SJSA1 (cell line): ENCODE data around the gene BTBD8. TPM values are rescaled to one million over a fixed set of nuclear protein-coding genes. Genes with fewer than 3 reads are reported as not detected.

ENCODE experiments used
- DNase-seq, 2 experiments: peaks; one replicate each; pipeline ENCODE4 v3.0.0-alpha.2; 2015 to 2020; ENCODE audit warnings: low spot score in 2 of 2, low read depth in 1 of 2
- H3K27ac ChIP-seq: fragments of 250-450 bp; sonication (Bioruptor Pico); 2 replicates; pipeline ENCODE4 v1.5.1; 2020; ENCODE audit warnings: mild to moderate bottlenecking, moderate library complexity
- H3K27me3 ChIP-seq: fragments of 250-450 bp; sonication (Bioruptor Pico); replicated peaks from 2 replicates; pipeline ENCODE4 v1.5.1; 2020; ENCODE audit warnings: mild to moderate bottlenecking, moderate library complexity
- H3K36me3 ChIP-seq: fragments of 250-450 bp; sonication (Bioruptor Pico); 2 replicates; pipeline ENCODE4 v1.5.1; 2020; ENCODE audit warnings: mild to moderate bottlenecking
- H3K4me1 ChIP-seq: fragments of 250-450 bp; sonication (Bioruptor Pico); replicated peaks from 2 replicates; pipeline ENCODE4 v1.6.1; 2021; ENCODE audit warnings: mild to moderate bottlenecking
- H3K4me3 ChIP-seq: fragments of 250-450 bp; sonication (Bioruptor Pico); 2 replicates; pipeline ENCODE4 v1.5.1; 2020; ENCODE audit warnings: mild to moderate bottlenecking
- H3K9me3 ChIP-seq: fragments of 250-450 bp; sonication (Bioruptor Pico); replicated peaks from 2 replicates; pipeline ENCODE4 v1.5.1; 2020; ENCODE audit warnings: mild to moderate bottlenecking
- total RNA-seq: library from RNA; depleted of rRNA; stranded (reverse); fragments of >200 nt; shearing (Covaris generic); gene quantifications from 2 replicates; pipeline ENCODE4 v1.2.3, GENCODE V29; 2014

The BTBD8 gene
- total RNA-seq, 1 experiment from 2014 or later: 1.1 TPM

DNA sequence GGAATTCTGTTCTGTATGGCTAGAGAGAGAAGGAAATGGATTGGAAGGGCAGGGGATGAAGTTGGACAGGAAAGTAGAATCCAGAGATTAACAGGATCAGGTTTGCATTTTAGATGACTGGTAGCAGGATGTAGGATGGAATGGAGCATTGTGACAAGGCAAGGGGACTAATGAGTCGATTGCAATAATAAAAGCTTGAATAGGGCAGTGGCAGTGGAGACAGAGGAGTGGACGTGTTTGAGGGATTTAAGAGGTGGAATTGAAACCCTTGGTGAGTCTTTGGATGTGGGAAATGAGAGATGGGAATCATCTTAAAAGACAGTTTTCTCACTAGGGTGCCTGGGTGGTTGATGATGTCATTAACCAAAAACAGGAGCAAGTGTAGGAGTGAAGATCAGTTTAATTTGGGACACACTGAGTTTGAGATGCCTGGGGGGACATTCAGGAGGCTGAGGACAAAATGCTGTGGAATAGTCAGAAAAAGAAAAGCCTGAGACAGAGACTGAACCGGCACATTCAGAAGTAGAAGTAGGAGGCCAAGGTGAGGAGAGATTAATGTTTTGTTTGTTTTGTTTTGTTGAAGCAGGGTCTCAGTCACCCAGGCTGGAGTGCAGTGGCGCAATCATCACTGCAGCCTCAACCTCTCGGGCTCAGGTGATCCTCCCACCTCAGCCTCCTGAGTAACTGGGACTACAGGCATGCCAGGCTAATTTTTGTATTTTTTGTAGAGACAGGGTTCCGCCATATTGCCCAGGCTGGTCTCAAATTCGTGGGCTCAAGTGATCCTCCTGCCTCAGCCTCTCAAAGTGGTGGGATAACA lies 108.5 kb downstream of the BTBD8 start:
- Histone ChIP-seq H3K27ac (no peak overlapping the region), H3K4me1 (peaks cover 7% of the 10 kb centered on the region), H3K9me3 (no peaks in the 10 kb centered on the region), H3K27me3 (no peaks in the 10 kb centered on the region), H3K36me3 (no peaks in the 10 kb centered on the region), H3K4me3 (no peak overlapping the region)
- no peak for DNase-seq

DNA sequence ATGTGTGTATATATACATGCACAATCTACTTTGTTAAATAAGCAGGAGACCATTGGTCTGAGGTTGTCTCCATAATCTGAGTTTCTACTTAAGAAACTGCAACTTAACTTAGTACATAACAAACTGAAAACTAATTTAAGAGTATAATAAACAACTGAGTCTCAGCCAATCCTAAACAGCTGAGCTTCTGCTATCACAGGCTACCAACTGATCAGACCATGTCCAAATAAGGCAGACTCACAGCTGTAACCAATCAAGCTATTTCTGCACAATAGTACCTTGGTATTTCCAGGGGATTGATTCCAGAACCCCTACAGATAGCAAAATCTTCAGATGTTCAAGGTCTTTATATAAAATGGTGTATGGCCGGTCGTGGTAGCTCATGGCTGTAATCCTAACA lies 111.6 kb downstream of the BTBD8 start:
- DNase-seq: no peak
- H3K27ac ChIP-seq: no peak overlapping the region
- no peaks in the 10 kb centered on the region for H3K36me3 ChIP-seq
- H3K4me1 ChIP-seq: no peaks in the 10 kb centered on the region
- no peak overlapping the region for H3K4me3 ChIP-seq
- H3K27me3 ChIP-seq: no peaks in the 10 kb centered on the region
- H3K9me3 ChIP-seq: no peaks in the 10 kb centered on the region

DNA sequence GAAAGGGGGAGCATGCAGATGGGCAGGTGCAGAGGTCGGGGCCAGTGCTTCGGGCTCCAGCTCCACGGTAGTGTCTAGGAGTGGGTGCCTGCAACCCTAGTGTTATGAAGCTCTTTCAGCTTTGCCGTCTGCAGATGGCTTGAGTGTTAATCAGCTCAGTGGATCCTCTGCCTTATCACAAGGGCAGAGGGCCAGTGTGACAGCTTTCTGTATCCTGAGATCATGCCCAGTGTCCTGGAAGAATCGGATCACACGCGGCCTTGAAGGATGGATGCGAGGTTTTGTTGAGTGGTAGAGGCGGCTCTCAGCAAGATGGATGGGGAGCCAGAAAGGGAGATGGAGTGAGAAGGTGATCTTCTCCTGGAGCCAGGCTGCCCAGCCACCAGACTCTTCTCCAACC lies 112.1 kb downstream of the BTBD8 start:
- H3K4me3 ChIP-seq: no peak overlapping the region
- no peaks in the 10 kb centered on the region for H3K9me3 ChIP-seq
- H3K27me3 ChIP-seq: no peaks in the 10 kb centered on the region
- H3K36me3 ChIP-seq: no peaks in the 10 kb centered on the region
- H3K4me1 ChIP-seq: no peaks in the 10 kb centered on the region
- H3K27ac ChIP-seq: no peak overlapping the region
- no peak for DNase-seq

DNA sequence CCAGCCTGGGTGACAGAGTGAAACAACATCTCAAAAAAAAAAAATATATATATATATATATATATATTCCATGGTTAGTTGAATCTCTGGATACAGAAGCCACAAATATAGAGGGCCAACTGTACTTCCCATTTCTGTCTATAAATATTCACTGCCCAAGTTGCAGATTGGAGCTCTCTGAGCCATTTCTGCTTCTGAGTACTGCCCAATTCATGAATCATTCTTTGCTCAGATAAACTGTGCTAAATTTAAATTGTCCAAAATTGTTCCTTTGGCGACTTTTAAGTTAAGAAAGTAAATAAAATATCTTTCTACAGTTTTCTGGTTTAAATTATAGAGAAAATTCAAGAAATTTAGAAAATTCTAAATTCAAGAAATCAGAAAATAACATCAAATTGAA lies 114.4 kb downstream of the BTBD8 start:
- H3K27ac ChIP-seq: no peak overlapping the region
- DNase-seq: no peak
- no peaks in the 10 kb centered on the region for H3K36me3 ChIP-seq
- no peaks in the 10 kb centered on the region for H3K9me3 ChIP-seq
- H3K4me3 ChIP-seq: no peak overlapping the region
- no peaks in the 10 kb centered on the region for H3K27me3 ChIP-seq
- no peaks in the 10 kb centered on the region for H3K4me1 ChIP-seq

DNA sequence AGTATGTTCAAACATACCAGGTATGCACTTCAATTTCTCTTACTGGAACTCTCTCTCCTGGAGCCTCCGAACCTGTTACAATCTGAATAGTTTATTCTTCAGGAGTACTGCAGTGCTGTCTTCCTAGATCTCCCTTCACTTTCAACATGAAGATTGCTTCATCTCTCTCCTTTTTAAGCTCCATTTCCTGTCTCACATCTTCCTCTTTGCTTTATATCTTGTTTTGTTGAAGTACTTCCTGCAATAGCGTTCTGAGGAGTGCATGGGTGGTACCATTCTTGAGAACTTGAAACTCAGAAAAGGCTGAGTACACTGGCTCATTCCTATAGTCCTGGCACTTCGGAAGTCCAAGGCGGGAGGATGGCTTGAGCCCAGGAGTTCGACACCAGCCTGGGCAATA lies 121.8 kb downstream of the BTBD8 start:
- no peaks in the 10 kb centered on the region for H3K27me3 ChIP-seq
- no peaks in the 10 kb centered on the region for H3K4me1 ChIP-seq
- no peak for DNase-seq
- H3K9me3 ChIP-seq: no peaks in the 10 kb centered on the region
- H3K27ac ChIP-seq: no peak overlapping the region
- H3K36me3 ChIP-seq: no peaks in the 10 kb centered on the region
- no peak overlapping the region for H3K4me3 ChIP-seq

DNA sequence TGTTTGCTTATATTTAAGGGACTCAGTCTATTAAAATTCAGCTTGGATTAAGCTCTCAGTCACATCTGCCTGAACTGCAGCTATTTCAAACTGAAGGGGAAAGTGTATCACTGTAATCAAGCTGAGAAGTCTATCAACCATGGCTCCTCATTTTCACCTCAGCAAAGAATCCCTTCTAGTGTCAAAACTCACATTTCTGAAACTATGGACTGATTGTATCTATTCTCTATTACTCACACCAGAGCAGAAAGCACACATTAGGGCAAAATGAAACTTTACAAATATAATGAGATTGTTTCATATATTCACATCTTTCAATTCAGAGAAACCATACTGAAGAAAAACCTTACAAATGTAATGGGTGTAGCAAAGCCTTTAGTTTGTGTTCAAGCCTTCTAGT lies 123.0 kb downstream of the BTBD8 start:
- no peaks in the 10 kb centered on the region for H3K9me3 ChIP-seq
- no peak overlapping the region for H3K4me3 ChIP-seq

DNA sequence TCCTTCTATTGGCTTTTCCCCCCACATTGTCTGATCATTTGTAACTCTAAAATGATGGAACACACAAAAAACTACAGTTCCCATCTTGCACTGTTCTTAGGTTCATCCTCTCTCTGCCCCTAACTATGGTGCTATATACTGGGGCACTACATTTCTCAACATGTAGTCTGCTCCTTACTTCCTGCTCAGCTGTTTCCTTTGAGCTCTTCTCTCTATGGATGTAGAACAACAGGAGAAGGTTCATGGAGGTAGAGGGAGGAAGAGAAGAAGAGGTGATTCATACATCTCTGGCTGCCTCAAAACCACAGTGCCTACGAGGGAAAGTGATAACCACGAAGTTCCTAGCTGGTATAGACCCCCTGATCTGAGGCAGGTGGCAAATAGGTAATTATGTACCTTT lies 130.6 kb downstream of the BTBD8 start:
- no peak overlapping the region for H3K4me3 ChIP-seq
- no peaks in the 10 kb centered on the region for H3K36me3 ChIP-seq
- no peaks in the 10 kb centered on the region for H3K9me3 ChIP-seq
- no peaks in the 10 kb centered on the region for H3K4me1 ChIP-seq
- no peak overlapping the region for H3K27ac ChIP-seq
- DNase-seq: no peak
- no peaks in the 10 kb centered on the region for H3K27me3 ChIP-seq

More for the DNA sequence above, 123.0 kb downstream of the BTBD8 start:
- Histone ChIP-seq H3K27ac (no peak overlapping the region), H3K27me3 (no peaks in the 10 kb centered on the region), H3K4me1 (no peaks in the 10 kb centered on the region), H3K36me3 (no peaks in the 10 kb centered on the region)
- no peak for DNase-seq

DNA sequence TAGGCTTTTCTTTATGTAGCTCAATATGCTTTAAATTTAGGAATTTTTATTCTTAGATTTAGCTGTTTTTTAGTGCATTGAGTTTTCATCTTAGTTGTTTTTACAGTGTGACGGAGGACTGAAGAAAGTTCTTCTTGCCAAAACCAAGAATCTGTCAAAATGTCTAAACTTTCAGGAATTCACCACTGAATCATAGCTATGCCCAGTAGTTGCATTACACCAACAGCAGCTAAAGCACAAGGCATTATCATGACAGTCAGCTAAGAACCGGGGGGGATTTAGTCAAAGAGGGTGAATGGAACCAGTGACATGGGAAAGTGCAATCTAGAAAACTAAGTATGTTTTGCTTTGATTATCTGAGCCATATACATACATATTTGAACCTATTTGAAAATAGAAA lies 131.0 kb downstream of the BTBD8 start:
- Histone ChIP-seq H3K4me1 (no peaks in the 10 kb centered on the region), H3K27ac (no peak overlapping the region), H3K36me3 (no peaks in the 10 kb centered on the region), H3K27me3 (no peaks in the 10 kb centered on the region), H3K9me3 (no peaks in the 10 kb centered on the region), H3K4me3 (no peak overlapping the region)
- no peak for DNase-seq

DNA sequence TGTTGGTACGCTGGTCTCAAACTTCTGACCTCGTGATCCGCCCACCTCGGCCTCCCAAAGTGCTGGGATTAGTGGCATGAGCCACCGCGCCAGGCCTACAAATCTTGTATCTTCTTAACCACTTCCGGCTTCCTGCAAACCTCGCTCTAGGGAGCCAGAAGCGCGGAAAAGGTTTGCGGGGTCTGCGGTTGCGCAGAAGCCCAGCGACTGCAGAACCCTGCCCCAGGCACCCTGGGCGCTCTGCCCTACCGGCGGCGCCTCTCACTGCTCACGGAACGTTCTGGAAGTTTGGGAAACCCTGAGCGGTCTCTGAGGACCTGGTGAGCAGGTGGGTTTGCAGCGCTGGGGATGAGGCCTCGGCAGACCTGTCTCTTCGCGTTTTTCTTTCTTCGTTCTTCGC lies 137.6 kb downstream of the BTBD8 start, which contains the start of gene C1orf146:
Gene C1orf146 (plus strand): TSS at position 195 of the 400 bp plus-strand sequence. CDS start 13,506 bp downstream, outside the sequence.
- Histone ChIP-seq H3K36me3 (no peaks in the 10 kb centered on the region), H3K4me3 (no peak within 1 kb of the TSS), H3K27me3 (0 out of 2 replicates have a peak, but pooled peaks cover 11% of the 10 kb centered on the region), H3K27ac (no peak within 1 kb of the TSS), H3K9me3 (no peaks in the 10 kb centered on the region), H3K4me1 (no peaks in the 10 kb centered on the region)
- no peak for DNase-seq

DNA sequence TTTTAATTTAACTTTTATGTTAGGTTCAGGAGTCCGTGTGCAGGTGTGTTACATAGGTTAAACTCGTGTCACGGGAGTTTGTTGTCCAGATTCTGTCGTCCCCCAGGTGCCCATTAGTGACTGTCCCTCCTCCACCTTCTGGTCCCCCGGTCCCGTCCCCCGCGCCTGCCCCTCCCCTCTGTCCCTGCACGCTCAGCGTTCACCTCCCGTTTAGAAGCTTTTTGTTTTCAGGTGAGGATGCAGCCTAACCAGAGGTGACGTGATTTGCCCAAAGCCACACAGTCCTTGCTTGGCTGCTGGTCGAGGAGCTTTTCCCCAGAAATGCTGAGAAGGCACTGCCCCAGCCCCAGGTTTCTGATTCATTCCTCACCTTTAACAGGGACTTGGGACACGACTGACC lies 138.4 kb downstream of the BTBD8 start:
- DNase-seq: no peak
- Histone ChIP-seq H3K9me3 (no peaks in the 10 kb centered on the region), H3K4me1 (no peaks in the 10 kb centered on the region), H3K27ac (no peak overlapping the region), H3K4me3 (no peak overlapping the region), H3K36me3 (no peaks in the 10 kb centered on the region), H3K27me3 (0 out of 2 replicates have a peak, but pooled peaks cover 11% of the 10 kb centered on the region)

DNA sequence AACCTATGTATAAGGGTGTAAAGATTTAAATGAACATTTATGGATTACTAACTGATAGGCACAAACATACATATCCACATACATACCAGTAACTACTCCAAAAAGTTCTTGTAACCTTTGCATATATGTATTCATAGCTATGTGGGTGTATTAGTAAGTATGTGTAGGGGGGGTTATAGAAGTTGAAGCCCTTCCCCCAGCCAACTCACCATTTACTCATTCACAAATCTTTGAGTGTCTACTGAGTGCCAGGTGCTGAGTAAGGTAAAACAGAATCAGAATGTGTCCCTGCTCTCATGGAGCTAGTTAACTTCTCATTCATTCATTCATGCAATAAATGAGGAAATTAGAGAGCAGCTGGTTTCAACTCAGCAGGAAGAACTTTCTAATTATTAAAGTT lies 138.9 kb downstream of the BTBD8 start:
- Histone ChIP-seq H3K4me3 (no peak overlapping the region), H3K36me3 (no peaks in the 10 kb centered on the region), H3K9me3 (no peaks in the 10 kb centered on the region), H3K27ac (no peak overlapping the region), H3K27me3 (0 out of 2 replicates have a peak, but pooled peaks cover 11% of the 10 kb centered on the region), H3K4me1 (no peaks in the 10 kb centered on the region)
- no peak for DNase-seq

DNA sequence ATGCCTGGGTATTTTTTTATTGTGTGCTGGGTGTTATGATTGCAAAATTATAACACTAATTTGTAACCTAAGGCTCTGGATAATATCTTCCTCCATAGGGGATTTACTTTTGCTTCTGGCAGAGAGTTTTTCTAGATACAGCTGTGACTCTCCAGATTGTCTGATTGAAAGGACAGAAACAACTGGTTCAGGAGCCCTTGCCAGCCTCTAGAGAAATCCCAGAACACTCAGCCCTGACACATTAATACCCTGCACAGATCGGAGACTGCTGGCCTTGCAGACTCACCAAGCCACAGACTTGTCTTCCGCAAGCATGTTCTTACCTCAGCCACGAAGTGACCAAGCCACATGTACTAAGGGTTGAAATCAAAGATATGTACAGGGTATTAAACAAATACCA lies 148.3 kb downstream of the BTBD8 start:
- Histone ChIP-seq H3K9me3 (no peaks in the 10 kb centered on the region), H3K27me3 (no peaks in the 10 kb centered on the region), H3K27ac (no peak overlapping the region), H3K36me3 (no peaks in the 10 kb centered on the region), H3K4me3 (no peak overlapping the region), H3K4me1 (no peaks in the 10 kb centered on the region)
- DNase-seq: no peak

DNA sequence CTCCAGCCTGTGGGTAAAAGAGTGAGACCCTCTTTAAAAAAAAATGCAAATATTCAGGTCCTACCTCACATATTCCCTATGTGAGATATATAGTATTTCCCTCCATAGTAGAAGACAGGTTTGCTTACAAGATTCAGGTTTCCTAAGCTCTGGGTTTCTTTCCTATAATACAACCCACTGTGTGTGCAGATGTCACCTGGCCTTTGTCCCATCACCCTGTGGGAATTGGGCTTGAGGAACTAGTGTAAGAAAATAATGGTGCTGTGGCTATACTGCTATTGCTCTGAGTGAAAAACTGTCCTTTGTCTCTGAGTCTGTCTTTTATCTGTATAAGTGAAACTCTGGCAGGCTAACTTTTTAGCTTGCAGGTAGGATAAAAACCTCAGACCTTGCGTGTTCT lies 150.6 kb downstream of the BTBD8 start:
- no peak for DNase-seq
- no peaks in the 10 kb centered on the region for H3K27me3 ChIP-seq
- no peaks in the 10 kb centered on the region for H3K4me1 ChIP-seq

More for the DNA sequence above, 150.6 kb downstream of the BTBD8 start:
- H3K9me3 ChIP-seq: no peaks in the 10 kb centered on the region
- no peaks in the 10 kb centered on the region for H3K36me3 ChIP-seq
- H3K27ac ChIP-seq: no peak overlapping the region
- H3K4me3 ChIP-seq: no peak overlapping the region
